ENCODE results near the gene BTG1.
"Not testable (repeated sequence)": the region's sequence is repeated elsewhere in the genome, so short reads cannot be mapped to it uniquely, and the experiment has no call there.

Gene BTG1

GRCh38 chr12:92147491-92147890 lies 1.8 kb upstream of the BTG1 start:
- DNase-seq (ENCODE audit: low spot score) = peak; percentile 33

DNA sequence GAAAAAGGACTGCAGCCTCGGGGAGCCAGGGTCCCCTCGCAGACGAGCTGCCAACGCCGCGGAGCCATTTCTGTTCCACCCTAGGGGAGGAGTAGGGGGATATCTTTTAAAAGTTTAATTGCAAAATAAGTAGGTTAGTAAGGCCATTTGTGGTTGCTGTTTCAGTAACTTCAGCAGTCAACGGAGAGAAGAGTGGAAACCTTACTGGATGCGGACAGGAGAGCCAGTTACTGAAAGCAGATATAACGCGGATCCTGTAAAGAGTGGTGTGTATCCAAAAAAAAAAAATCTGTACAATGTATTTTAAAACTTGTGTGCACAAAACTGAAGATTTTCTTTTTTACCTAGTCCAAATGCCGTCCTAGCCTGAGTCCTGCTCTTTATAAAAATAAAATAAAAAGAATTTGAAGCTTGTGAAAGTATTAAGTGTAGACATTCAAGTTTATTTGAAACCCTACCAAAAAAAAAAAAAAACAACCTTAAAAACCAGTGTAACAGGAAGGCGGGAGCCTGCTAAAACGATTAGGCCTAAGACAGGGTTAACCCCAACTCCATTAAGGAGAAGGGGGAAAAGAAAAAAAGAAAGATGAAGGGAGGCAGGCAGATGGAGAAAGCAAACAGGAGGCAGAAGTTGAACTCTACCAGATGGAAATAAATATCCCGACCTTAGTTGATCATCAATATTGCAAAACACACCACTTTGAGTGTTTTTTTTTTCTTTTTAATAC lies 1.0 kb upstream of the BTG1 start:
- peak; percentile 28 for DNase-seq (ENCODE audit: low spot score)

DNA sequence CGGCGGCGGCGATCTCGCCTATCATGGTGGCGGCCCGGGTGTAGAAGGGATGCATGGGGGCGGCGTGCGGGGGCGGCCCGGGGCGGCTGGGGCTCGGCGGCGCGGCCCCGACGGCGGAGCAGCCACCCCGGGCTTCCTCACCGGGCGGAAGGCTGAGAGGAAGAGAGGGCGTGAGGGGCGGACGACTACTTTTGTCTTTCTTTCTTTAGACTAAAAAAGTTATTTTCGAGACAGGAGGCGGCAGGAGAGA lies 240 bp downstream of the BTG1 start:
- DNase-seq (ENCODE audit: low spot score) = no peak

DNA sequence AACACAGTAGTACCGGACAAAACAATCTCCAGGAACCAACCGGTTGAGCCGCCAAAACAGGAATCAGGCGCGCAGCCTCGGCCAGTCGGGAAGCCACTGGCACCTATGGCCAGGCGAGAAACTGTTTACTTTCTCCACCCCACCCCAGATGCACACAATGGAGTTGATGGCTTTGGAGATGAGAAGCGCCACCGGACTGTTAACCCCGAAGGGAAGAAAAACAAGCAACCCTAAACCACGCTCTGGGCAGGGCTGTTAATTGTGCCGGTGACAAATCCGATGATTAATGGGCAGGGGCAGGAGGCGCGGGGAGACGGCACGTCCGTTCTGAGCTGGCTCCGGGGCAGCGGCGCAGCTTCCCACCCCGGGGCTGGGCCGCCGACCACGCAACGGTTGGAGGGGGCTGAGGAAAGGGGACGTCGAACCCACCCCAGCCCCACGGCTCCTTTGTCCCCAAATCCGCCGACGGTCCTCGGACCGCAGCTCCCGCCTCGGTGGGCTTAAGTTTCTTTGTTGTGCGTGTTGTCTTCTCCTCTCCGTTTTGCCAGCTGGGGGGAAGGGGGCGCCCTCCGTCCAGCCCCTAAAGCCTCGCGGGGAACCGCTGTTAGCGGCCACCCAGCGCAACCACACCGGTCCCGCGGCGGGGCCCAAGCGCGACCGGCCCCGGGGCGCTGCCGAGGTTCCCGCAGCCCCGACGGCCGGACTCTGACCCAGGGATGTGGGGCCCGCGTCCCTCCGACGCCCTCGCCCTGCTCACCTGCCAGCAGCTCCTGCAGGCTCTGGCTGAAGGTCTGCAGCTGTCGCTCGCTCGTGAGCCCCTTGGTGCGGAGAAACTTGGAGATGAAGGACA lies 790 bp downstream of the BTG1 start:
- peak; percentile 61 for DNase-seq (ENCODE audit: low spot score)

GRCh38 chr12:92143686-92144630 lies 1.7 kb downstream of the BTG1 start:
- DNase-seq (ENCODE audit: low spot score) = peak; percentile 92

DNA sequence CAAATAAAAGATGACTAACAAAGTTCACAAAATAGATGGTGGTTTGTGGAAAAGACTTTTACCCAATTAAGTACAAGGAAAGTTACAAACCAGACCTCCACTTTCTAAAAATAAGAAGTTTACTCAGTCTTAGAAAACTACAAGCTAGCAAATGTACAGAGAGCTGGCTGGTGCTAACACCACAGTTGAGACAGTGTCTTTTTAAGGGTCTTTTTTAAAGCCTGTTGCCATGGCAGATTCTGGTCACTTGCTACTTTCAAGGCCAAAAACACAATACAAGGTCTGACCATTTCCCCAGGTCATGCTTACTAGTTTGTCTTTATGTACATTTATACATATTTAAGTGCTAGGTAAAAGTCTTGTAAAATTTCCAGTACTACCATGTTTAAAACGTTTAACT lies 2.4 kb downstream of the BTG1 start:
- DNase-seq (ENCODE audit: low spot score) = peak; percentile 22

DNA sequence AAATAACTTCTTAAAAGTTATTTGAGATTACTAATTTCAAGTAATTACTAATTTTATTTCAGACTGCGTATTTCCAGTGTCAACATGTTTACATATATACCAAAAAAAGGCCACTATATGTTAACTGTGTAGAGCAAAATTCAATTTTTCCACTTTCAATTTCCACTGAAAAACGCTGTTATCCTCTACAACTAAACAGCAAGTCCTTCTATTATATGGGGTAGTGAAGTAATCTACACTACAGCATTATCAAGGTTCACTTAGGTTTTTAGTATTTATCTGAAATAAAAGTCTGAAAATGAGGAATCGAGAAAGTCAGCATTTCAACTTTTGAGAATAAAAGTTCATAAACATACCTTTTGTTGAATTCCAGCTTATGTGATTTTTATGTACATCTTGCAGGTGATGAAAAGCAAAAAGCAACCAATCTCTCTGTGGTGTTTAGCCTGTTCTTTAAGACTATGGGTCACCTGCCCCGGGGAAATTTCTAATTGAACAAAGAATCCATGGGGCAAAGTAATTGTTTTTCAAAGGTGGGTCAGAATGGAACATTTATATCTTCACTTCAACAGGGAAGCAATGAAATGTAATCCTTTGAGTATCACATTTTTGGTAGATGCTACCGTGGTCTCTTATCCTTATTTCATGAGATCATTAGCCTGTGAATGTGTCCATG lies 3.3 kb downstream of the BTG1 start:
- DNase-seq (ENCODE audit: low spot score) = no peak

DNA sequence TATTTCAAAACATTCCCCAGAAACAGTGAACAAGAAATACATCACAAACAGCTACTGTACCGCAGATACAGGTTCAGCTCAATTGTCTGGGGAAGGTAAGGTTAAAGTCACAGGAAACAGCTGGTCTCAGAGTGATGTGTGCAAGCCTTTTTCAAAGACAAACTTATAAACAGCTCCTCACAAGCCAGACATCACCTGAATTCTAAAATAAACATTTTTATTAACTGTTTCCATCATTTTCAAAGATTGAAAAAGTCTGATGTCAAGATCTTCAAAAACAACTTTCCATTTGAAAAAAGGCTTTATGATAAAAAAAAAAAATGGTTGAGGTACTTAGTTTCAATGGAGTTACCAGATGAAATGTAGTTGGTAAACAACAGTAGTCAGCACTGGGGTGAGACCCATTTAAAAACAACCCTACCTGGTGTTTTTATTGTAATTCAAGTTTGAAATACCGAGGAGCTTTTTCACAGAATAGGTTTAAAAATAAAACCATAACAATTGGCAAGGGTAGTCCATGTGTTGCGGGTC lies 4.0 kb downstream of the BTG1 start:
- peak; percentile 27 for DNase-seq (ENCODE audit: low spot score)

DNA sequence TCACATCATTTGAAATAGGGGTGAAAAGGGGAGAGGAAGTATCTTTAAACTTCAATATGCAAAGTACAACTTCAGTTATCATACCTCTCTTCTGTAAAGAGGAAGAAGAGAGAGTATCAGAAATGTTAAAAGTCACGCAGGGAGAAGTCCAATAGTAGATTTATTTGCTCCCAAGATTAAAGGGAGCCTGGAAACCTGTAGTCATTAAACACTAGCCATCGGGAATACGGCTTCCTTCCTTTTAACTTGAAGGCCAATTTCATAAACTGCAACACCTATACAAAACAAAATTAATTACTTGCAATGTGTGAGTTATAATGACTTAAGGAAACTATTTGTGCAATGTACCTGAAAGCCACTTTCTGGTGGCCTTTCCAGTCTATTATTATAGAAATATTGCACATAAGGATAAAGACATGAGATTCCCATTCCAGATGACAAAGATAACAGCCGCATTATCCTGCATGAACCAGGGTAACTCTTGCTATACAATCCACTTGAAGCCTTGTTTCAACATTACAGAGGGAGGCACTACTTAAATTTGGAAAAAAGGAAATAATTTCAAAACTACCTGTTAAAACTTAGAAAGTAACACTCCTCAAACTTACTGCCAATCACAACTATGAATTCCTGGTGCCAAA lies 4.6 kb downstream of the BTG1 start:
- peak; percentile 14 for DNase-seq (ENCODE audit: low spot score)

GRCh38 chr12:92140156-92140555 lies 5.5 kb downstream of the BTG1 start:
- no peak for DNase-seq (ENCODE audit: low spot score)

DNA sequence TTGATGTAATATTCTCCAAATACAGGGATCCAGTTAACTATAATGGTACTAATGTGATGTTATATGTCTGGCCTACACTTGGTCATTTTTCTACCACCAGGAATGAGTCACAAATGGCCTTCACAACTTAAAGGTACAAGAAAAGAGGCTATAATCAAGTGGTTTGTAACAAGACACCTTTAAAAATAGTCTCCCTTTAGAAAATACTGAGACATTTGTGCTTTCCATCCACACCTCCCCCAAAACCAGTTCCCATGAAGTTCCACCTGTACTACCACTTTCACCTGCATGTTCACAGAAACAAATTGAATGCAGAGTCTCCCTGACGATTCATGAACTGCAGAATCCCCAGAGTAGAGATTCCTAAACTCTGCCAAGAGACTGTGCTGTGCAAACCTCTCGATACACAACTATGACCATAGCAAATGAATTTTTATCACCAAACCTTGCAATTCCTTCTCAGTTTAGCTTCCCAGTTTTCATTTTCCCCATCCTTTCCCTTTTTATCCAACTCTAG lies 6.0 kb downstream of the BTG1 start:
- no peak for DNase-seq (ENCODE audit: low spot score)

GRCh38 chr12:92138626-92139025 lies 7.0 kb downstream of the BTG1 start:
- no peak for DNase-seq (ENCODE audit: low spot score)

- DNase-seq (ENCODE audit: low spot score) = no peak
Observed at GRCh38 chr12:92138144-92138543, 7.5 kb downstream of the BTG1 start.

DNA sequence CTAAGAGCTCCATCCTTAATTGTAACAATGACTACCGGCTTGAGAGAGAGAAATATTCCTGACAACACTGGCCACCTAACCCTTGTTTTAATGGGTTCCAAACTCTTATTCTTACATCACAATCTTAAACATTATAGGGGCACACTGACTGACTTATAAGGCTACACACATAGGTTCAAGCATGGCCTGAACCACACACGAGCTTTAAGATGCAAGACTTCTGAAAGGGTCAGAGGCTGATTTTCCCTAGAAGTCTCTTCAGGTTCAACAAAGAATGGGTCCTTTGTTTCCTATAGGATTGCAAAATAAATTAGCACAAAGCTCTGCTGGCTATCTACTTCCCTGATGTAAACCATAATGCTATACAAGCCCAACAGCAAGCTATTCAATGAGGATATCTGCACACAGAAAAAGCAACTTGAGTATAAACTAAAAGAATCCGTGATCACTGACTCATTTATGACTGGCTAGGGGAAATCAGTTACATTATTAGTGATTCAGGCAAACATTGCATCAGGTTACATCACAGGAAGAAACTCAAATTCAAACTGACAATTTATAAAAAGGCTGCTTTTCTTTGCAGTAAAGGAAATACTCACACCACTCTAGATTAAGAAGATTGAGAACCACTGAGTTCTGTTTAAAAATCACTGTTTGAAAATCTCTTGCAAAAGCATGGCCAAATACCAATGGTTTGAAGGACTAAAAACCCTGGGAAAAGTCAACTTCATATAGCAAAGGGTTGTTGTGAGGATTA lies 8.5 kb downstream of the BTG1 start:
- peak; percentile 15 for DNase-seq (ENCODE audit: low spot score)

GRCh38 chr12:92136026-92136730 lies 9.5 kb downstream of the BTG1 start:
- no peak for DNase-seq (ENCODE audit: low spot score)

DNA sequence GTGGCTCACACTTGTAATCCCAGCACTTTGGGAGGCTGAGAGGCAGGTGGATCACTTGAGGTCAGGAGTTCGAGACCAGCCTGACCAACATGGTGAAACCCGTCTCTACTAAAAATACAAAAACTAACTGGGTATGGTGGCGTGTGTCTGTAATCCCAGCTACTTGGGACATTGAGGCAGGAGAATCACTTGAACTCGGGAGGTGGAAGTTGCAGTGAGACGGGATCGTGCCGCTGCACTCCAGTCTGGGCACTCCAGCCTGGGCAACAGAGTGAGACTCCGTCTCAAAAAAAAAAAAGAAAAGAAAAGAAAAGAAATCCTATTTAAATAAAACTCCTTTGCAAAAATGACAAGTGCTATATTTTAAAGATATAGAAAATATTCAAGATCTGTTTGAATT lies 10.1 kb downstream of the BTG1 start:
- not testable (repeated sequence) for DNase-seq (ENCODE audit: low spot score)

DNA sequence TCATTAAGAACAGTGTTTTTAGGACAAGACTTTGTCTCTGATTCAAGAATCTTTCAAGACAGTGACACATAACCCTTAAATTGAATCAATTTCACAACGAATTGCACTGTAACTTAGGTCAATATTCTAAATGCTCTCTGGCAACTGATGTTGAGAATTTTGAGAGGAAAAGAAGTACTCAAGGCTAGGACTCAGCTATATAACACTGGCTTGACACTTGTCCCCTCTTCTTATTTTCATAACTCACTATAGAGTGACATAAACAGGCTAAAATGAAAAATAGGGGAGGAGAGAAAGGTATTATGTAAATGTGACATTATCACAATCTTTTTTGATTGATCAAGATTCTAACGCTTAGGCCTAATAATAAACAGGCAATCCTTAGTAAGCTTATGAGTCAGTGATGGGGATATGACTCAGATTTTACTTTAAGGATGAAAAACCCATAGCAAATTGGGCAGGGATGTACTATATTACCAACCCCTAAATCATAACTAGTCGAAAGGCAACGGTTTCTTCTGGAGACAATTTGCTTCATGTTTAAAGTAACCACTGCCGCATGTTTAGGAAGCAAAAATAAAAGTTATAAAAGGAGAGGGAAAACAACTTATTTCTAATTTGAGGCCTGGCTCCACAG lies 10.9 kb downstream of the BTG1 start:
- DNase-seq (ENCODE audit: low spot score) = peak; percentile 11

GRCh38 chr12:92133795-92134637 lies 11.6 kb downstream of the BTG1 start:
- DNase-seq (ENCODE audit: low spot score) = peak; percentile 22

Data from pons (tissue), 1 donor.